ENCODE measurements around the gene ECE1.

Gene ECE1

DNA sequence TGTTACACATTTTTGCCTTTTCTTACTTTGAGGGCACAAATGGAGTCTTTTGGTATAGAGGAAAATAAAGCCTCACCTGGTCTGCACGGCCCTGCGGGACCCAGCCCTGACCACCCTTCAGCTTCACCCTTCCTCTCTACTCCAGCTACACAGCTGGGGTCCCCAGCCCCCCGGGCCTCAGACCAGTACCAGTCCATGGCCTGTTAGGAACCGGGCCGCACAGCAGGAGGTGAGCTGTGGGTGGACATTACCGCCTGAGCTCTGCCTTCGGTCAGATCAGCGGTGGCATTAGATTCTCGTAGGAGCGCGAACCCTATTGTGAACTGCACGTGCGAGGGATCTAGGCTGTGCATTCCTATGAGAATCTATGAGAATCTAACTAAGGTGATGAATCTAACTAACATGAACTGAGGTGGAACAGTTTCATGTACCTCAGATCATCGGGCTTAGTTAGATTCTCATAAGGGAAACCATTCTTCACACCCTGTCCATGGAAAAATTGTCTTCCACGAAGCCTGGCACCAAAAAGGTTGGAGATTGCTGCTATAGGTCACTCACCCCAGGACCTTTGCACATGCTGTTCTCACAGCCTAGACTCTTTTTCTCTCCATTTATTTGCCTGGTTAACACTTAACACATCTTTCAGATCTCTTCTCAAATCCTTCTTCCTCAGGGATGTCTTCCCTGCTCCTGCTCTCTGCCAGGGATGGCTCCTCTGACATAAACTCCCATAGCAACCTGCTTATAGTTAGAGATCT, 37.5 kb upstream of the ECE1 start:
- H3K27ac ChIP-seq = peak overlapping the region; percentile 94 to 95
- no peaks in the 10 kb centered on the region for H3K27me3 ChIP-seq
- H3K36me3 ChIP-seq = peaks cover 0 to 15% (median 0%) of the 10 kb centered on the region in 3 donors
- H3K4me3 ChIP-seq = no peak overlapping the region
- DNase-seq = no peak
- intact Hi-C loops (cut with DNase I; ENCODE audit: low total_unique reads) = no loop called here
- peaks cover 5 to 100% (median 91%) of the 10 kb centered on the region in 4 donors for H3K4me1 ChIP-seq
- TF ChIP-seq, protein P1, sequence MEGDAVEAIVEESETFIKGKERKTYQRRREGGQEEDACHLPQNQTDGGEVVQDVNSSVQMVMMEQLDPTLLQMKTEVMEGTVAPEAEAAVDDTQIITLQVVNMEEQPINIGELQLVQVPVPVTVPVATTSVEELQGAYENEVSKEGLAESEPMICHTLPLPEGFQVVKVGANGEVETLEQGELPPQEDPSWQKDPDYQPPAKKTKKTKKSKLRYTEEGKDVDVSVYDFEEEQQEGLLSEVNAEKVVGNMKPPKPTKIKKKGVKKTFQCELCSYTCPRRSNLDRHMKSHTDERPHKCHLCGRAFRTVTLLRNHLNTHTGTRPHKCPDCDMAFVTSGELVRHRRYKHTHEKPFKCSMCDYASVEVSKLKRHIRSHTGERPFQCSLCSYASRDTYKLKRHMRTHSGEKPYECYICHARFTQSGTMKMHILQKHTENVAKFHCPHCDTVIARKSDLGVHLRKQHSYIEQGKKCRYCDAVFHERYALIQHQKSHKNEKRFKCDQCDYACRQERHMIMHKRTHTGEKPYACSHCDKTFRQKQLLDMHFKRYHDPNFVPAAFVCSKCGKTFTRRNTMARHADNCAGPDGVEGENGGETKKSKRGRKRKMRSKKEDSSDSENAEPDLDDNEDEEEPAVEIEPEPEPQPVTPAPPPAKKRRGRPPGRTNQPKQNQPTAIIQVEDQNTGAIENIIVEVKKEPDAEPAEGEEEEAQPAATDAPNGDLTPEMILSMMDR (IDR thresholded peaks at IDR 0.05) = no peak
- H3K9me3 ChIP-seq = no peaks in the 10 kb centered on the region

DNA sequence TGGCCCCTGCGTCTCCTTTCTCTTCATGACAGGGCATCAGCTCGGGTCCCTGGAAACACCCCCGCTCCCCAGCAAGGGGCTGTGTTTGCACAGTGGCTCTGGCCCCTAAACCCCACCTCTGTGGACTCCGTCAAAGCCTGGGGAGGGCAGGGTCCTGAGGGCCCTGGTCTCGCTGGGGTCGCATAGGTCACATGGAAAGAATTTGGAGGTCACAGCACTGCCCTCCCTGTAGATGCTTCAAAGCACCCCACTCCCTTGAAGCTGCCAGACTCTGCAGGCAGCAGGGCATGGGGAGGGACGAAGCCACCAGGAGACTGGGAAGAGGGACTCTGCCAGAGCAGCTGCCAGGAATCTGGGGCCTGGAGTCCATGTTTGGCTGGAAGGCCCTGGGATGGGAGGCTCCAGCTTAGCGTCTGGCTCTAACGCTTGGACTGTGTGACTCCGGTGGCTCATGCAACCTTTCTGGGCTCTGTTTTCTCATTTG, 36.6 kb upstream of the ECE1 start:
- Histone ChIP-seq H3K27ac (peak overlapping the region; percentile 94 to 95), H3K4me1 (peaks cover 5 to 100% (median 93%) of the 10 kb centered on the region in 4 donors), H3K4me3 (no peak overlapping the region), H3K36me3 (peaks cover 0 to 15% (median 0%) of the 10 kb centered on the region in 3 donors), H3K9me3 (no peaks in the 10 kb centered on the region), H3K27me3 (no peaks in the 10 kb centered on the region)
- peak; percentile 76 to 92 for DNase-seq
- intact Hi-C loops (cut with DNase I; ENCODE audit: low total_unique reads) = no loop called here
- TF ChIP-seq, protein P1 (IDR thresholded peaks at IDR 0.05) = no peak

DNA sequence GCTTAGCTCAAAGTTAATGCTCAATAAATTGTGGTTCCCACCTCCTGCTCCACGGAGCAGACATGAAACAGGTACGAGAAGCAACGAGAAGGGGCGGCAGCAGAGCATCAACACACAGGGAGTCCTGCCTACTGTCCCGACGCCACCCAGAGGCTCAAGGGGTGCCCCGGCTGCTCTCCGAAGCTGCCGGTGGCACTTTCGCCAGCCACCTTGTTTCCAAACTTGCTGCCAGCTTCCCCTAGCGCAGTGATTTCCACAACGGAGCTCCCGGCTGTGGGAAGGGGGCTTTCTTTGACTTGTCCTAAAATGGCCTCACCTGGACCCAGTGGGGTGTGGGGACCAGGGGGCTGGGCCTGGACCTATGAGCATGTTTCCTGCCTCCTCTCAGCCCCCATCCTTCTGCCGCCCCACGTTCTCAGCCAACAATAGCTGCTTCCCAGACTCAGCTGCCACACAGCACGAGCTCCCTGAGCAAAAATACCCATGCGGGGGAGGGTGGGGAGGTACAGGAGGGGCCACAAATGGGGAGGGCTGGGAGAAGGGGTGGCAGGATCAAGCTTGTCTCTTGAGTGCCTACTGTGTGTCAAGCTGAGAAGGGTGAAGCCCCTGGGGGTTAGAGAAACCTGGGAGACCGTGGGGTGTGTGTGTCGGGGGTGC, 35.6 kb upstream of the ECE1 start:
- H3K27me3 ChIP-seq = no peaks in the 10 kb centered on the region
- H3K4me3 ChIP-seq = peak overlapping the region; percentile 21 to 25
- peaks cover 5 to 100% (median 93%) of the 10 kb centered on the region in 4 donors for H3K4me1 ChIP-seq
- intact Hi-C loops (cut with DNase I; ENCODE audit: low total_unique reads) = no loop called here
- H3K27ac ChIP-seq = peak overlapping the region; percentile 94 to 95
- TF ChIP-seq, protein P1 (IDR thresholded peaks at IDR 0.05) = no peak
- no peaks in the 10 kb centered on the region for H3K9me3 ChIP-seq
- peaks cover 0 to 11% (median 0%) of the 10 kb centered on the region in 3 donors for H3K36me3 ChIP-seq
- peak; percentile 69 to 87 for DNase-seq

DNA sequence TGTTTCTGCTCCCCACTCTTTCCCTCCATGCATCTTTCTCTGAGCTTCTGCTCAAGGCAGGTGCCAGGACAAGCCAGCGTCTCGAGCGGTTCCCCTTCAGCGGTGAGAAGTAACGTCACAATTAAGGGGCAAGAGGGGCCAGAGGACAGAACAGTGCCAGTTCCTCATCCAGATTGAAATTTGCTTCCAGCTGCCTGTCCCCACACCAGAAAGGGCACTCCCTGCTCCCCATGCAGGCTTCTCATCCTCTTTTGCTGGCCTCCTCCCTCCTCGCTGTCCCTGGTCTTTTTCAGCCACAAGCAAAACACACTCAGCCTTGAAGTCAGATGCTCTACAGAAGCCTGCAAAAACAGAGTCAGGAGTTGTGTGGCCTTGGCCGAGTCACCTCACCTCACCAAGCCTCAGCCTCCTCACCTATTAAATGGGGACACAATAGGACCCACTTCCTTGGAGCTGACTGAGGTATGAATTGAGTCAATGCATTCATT, 35.0 kb upstream of the ECE1 start:
- no peak for DNase-seq
- Histone ChIP-seq H3K4me1 (peaks cover 5 to 100% (median 93%) of the 10 kb centered on the region in 4 donors), H3K4me3 (peak overlapping the region; percentile 21 to 25), H3K36me3 (peaks cover 0 to 7% (median 0%) of the 10 kb centered on the region in 3 donors), H3K27me3 (no peaks in the 10 kb centered on the region), H3K9me3 (no peaks in the 10 kb centered on the region), H3K27ac (peak overlapping the region; percentile 94 to 95)
- intact Hi-C loops (cut with DNase I; ENCODE audit: low total_unique reads) = no loop called here
- TF ChIP-seq, protein P1 (IDR thresholded peaks at IDR 0.05) = no peak

DNA sequence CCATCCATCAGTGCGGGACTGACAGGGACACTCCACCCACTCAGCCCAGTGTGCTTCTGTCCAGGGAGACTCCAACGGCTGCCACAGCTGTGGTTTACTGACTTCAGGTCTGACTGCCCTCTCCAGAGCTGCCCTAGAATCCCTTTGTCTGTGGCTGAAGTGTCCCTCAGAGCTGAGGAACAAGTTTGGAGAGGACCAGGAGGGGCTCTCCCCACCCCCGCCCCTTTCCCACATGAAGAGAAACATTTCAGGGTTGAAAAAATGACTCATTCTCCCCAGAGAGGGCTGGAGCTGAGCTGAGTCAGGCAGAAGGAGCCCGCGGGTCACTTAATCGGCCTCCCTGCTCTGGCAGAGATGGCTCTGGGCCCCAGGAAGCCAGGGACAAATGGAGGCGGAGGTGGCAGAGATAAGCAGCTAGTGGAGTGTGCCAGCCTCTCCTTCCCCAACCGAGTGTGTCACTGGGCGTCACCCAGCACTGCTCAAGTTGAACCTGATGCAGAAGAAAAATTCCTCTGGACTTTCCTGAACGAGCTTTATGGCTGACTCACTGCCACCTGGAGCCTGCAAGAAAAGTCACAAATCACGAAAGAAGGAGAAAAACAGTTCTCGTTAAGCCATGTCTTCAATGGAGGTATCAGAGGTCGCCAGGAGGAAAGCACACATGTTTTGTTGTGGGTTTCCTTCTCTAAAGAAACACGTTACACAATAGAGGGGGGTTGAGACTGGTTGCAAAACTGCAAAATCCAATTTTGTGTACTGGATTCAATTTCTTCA, 34.3 kb upstream of the ECE1 start:
- peak; percentile 88 to 97 for DNase-seq
- H3K36me3 ChIP-seq = peaks cover 0 to 5% (median 0%) of the 10 kb centered on the region in 3 donors
- peak overlapping the region; percentile 94 to 95 for H3K27ac ChIP-seq
- H3K4me3 ChIP-seq = peak overlapping the region; percentile 21 to 25
- H3K4me1 ChIP-seq = peaks cover 5 to 100% (median 94%) of the 10 kb centered on the region in 4 donors
- TF ChIP-seq, protein P1 (IDR thresholded peaks at IDR 0.05) = no peak
- H3K9me3 ChIP-seq = no peaks in the 10 kb centered on the region
- H3K27me3 ChIP-seq = no peaks in the 10 kb centered on the region
- intact Hi-C loops (cut with DNase I; ENCODE audit: low total_unique reads) = no loop called here
